HG03097 (cell line): ENCODE results near the gene SLC50A1.

Source experiments
- ATAC-seq: cut with Tn5 transposase; IDR thresholded peaks from one replicate; pipeline ENCODE4 v1.9.1; 2021; ENCODE audit not compliant: unreplicated experiment, low FRiP score

The SLC50A1 gene, protein sequence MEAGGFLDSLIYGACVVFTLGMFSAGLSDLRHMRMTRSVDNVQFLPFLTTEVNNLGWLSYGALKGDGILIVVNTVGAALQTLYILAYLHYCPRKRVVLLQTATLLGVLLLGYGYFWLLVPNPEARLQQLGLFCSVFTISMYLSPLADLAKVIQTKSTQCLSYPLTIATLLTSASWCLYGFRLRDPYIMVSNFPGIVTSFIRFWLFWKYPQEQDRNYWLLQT

DNA sequence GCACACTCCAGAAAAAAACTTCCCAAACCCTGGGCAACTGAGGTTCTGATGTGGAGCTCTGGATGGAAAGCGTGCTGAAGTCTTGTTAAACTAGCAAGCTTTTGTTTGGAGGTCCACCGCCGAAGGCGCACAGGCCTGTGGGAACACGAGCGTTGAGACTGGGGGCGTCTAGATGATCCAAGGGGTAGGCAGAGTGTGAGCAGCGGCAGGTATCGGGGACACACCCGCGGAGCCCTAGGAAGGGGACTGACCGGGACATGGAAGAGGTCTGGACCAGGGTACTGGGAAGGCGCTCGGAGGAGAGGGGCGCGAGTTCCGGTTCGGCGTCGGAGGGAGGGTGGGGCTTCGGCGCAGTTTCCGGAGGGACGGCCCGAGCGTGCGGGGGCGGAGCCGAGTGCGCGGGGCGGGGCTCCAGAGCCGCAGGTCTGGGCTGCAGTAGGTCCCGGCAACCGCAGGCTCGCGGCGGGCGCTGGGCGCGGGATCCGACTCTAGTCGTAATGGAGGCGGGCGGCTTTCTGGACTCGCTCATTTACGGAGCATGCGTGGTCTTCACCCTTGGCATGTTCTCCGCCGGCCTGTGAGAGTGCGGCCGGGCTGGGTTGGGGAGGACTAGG, at the start of gene SLC50A1:
Gene SLC50A1, plus strand, starts transcription at position 438 of the 614 bp plus-strand sequence. Its CDS starts 60 bp downstream, at position 498.
- ATAC-seq: peak; percentile 53

DNA sequence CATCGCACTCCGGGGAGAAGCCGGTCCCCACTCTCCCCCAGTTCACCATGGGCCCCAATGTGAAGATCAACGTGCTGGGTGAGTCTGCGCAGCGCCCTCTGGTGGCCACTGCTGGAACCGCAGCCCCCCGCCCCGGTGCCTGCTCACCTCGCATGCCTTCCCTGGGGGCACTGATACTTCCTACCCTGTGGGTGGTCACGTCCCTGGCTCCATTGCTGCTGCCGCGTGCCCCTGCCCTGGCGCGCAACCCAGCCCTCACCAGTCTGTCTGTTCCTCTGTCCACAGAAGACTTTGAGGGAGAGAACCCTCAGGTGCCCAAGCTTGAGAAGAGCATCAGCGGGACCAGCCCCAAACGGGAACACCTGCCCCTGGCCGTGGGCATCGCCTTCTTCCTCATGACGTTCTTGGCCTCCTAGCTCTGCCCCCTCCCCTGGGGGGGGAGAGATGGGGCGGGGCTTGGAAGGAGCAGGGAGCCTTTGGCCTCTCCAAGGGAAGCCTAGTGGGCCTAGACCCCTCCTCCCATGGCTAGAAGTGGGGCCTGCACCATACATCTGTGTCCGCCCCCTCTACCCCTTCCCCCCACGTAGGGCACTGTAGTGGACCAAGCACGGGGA, 49.4 kb upstream of the SLC50A1 start:
- no peak for ATAC-seq

GRCh38 chr1:155086856-155087535, 48.7 kb upstream of the SLC50A1 start:
- no peak for ATAC-seq

- ATAC-seq: no peak
These were observed 44.3 kb upstream of the SLC50A1 start for GRCh38 chr1:155091071-155092051.

- ATAC-seq: no peak
These were observed 43.5 kb upstream of the SLC50A1 start for GRCh38 chr1:155092131-155092530.

DNA sequence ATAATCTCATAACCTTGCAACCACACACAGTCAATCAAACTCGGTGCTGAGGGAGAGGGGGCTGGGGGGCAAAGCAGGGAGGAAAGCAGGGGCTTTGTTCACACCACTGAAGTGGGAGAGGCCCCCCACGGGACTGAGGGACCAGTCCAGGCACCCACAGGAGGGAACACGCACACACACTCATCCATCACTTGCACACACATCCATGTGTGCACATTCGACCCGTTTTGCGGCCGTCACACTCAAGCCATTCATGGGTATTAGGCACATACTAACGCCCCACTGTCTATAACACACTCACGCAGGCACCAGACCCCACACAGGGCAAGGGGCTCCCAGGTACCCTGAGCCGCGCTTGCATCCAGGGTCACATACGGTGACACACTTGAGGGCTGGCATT, 43.0 kb upstream of the SLC50A1 start:
- ATAC-seq: no peak

GRCh38 chr1:155093911-155094621, 41.6 kb upstream of the SLC50A1 start:
- ATAC-seq: no peak

GRCh38 chr1:155094622-155094948, 41.1 kb upstream of the SLC50A1 start:
- ATAC-seq: no peak

DNA sequence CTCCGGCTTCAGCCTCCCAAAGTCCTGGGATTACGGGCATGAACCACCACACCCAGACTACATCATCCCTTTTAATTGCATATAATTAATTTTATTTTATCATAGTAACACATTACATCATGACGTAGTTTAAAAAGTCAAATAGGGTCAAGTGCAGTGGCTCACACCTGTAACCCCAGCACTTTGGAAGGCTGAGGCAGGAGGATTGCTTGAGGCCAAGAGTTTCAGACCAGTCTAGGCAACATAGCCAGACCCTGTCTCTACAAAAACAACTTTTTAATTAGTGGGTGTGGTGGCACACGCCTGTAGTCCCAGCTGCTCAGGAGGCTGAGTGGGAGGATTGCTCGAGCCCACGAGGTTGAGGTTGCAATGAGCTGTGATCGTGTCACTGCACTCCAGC, 36.3 kb upstream of the SLC50A1 start:
- ATAC-seq: no peak

DNA sequence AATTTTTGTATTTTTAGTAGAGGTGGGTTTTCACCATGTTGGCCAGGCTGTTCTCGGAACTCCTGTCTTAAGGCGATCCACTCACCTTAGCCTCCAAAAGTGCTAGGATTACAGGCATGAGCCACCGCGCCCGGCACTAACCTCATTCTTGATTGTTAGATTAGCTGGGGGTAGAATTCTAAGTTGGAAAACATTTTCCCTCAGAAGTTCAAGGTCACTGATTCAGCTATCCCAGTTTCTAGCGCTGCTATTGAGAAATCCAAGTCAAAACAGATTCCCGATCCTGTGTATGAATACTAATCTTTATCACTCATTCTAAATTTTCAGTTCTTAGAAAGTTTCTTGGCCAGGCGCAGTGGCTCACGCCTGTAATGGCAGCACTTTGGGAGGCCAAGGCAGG, 32.3 kb upstream of the SLC50A1 start:
- ATAC-seq: no peak

DNA sequence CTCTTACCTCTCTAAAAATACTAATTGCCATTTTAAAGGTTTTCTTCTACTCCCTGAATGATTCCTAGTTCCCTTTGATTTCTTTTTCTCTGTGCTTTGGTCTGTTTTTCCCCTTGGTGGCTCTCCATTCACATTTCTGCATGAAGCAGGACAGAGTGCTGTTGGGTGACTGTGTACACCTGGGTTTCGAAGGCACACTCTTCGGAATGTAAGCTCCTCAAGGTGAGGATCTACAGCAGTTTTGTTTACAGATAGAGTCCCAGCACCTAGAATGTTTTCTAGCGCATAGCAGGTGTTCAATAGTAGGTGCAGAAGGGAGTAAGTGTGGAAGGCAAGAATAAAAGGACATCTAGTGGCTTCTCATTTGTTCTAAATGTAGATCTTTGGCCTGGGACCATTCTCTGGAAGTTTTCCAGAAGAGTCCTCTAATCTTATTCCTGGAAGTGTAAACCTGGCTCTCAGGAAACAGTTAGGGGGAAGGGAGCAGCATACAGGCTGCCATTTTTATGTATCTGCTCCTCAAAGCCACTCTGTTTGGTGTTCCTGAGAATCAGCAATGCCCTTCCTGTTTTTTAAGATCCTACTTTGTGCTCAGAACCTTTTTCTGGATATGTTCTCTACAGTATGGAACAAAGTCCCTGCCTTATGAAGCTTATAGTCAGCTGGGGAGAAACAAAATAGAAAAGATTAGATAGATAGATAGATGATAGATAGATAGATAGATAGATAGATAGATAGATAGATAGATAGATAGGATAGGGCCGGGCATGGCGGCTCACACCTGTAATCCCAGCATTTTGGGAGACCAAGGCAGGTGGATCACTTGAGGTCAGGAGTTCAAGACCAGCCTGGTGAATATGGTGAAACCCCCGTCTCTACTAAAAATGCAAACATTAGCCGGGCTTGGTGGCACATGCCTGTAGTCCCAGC, 30.8 kb upstream of the SLC50A1 start:
- no peak for ATAC-seq

- no peak for ATAC-seq
These were observed 30.0 kb upstream of the SLC50A1 start for GRCh38 chr1:155105604-155106011.

- ATAC-seq: no peak
These were observed 28.8 kb upstream of the SLC50A1 start for GRCh38 chr1:155106862-155107261.

- no peak for ATAC-seq
These were observed 28.1 kb upstream of the SLC50A1 start for GRCh38 chr1:155107309-155108264.

DNA sequence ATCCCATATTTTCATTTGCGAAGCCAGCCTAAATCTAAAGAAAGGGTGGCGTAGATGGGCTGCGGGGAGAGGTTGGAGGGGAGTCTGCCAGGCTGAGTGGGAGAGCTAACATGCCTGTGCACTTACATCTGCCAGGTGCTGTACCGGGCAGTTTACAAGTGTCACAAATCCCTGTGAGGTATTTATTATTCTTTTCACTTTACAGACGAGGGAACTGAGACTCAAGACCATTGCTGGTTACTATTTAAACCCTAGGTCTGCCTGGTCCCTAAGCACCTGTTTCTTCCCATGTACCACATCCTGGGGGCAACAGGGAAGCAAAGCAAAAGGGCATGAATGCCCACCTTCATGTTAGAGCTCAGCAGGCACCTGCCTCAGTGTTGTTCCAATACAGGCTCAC, 27.4 kb upstream of the SLC50A1 start:
- ATAC-seq: no peak

GRCh38 chr1:155110381-155110780, 25.3 kb upstream of the SLC50A1 start:
- no peak for ATAC-seq

GRCh38 chr1:155110826-155111225, 24.8 kb upstream of the SLC50A1 start:
- ATAC-seq: no peak
